Spleen (tissue), 11 donors: ENCODE results near the gene ATP6V0E1. TPM values are rescaled to one million over a fixed set of nuclear protein-coding genes. Genes with fewer than 3 reads are reported as not detected.

Source experiments
- DNase-seq: peaks from one replicate; pipeline ENCODE4 v3.0.0-alpha.2; 2020
- H3K27ac ChIP-seq, 8 donors: fragments of 200-600 bp; sonication (generic) in 7 of 8; 1 replicate in 4 of 8; 2 replicates in 4 of 8; pipeline versions ENCODE4 v1.5.0 to v1.8.0; 2016 to 2021; ENCODE audit warnings: inconsistent platforms in 4 of 8, mild to moderate bottlenecking in 4 of 8, moderate library complexity in 1 of 8
- H3K27me3 ChIP-seq, 7 donors: fragments of 200-600 bp; sonication (generic) in 6 of 7; replicated peaks in 1 of 7; 1 replicate in 4 of 7; 2 replicates in 3 of 7; pipeline versions ENCODE4 v1.5.0 to v1.8.0; 2016 to 2021; ENCODE audit warnings: inconsistent platforms in 3 of 7, mild to moderate bottlenecking in 1 of 7
- H3K36me3 ChIP-seq, 6 donors: fragments of 200-600 bp; sonication (generic) in 5 of 6; 1 replicate in 4 of 6; 2 replicates in 2 of 6; pipeline versions ENCODE4 v1.5.0 to v1.8.0; 2016 to 2021; ENCODE audit warnings: inconsistent platforms in 2 of 6
- H3K4me1 ChIP-seq, 6 donors: fragments of 200-600 bp; sonication (generic) in 5 of 6; 1 replicate in 3 of 6; 2 replicates in 3 of 6; pipeline versions ENCODE4 v1.5.0 to v1.8.0; 2016 to 2021; ENCODE audit warnings: inconsistent platforms in 3 of 6
- H3K4me3 ChIP-seq, 8 donors: fragments of 200-600 bp; sonication (generic) in 7 of 8; 1 replicate in 4 of 8; 2 replicates in 4 of 8; pipeline versions ENCODE4 v1.5.0 to v1.8.0; 2016 to 2021; ENCODE audit warnings: inconsistent platforms in 4 of 8, mild to moderate bottlenecking in 4 of 8, moderate library complexity in 2 of 8
- H3K9me3 ChIP-seq, 8 donors: fragments of 200-600 bp; sonication (generic) in 7 of 8; 1 replicate in 4 of 8; 2 replicates in 4 of 8; pipeline versions ENCODE4 v1.5.0 to v1.8.0; 2016 to 2021; ENCODE audit warnings: inconsistent platforms in 4 of 8
- POLR2A ChIP-seq, 3 donors: fragments of 450-650 bp; IDR thresholded peaks; one replicate each; pipeline ENCODE4 v1.5.1; 2017; ENCODE audit warnings: antibody characterized with exemption in 3 of 3, mild to moderate bottlenecking in 1 of 3
- POLR2AphosphoS5 ChIP-seq, 3 donors: sonication (generic); formaldehyde crosslinking; IDR thresholded peaks; one replicate each; pipeline ENCODE4 v1.5.1; 2017; ENCODE audit warnings: antibody characterized with exemption in 3 of 3
- WGBS, 5 donors: extraction: QIAGEN DNeasy Blood & Tissue Kit in 3 of 5; methylation state at CpG; one replicate each; pipeline versions ENCODE4 v1.1.5 to v1.1.7; 2013 to 2018; 5-methylcytosine and 5-hydroxymethylcytosine counted together
- intact Hi-C: fragments of 100-400 bp; cut with DNase I; formaldehyde crosslinking; loops from one replicate; pipeline ENCODE4 v1.15.0; 2023; ENCODE audit warnings: low total_unique reads
- polyA plus RNA-seq, 3 donors: library from polyadenylated mRNA; stranded (reverse); fragments of 200-250 nt; gene quantifications; one replicate each; pipeline ENCODE4 v1.2.1, GENCODE V29; 2013
- total RNA-seq, 7 donors: library from RNA; depleted of rRNA in 3 of 7; stranded (reverse); fragments of >200 nt in 3 of 7; fragmentation: NEBNext Ultra II Directional in 4 of 7; extraction: Animal tissue kit (Norgen Biotek cat#: 25700) in 4 of 7; gene quantifications; one replicate each; pipeline versions ENCODE4 v1.1.0 to v1.2.1, GENCODE V29; 2016 to 2021
- TF ChIP-seq, protein P1 (sequence below), 11 experiments: fragments of 200-600 bp in 7 of 11; fragments of 450-650 bp in 4 of 11; sonication (generic) in 4 of 11; IDR thresholded peaks in 8 of 11; conservative IDR thresholded peaks in 3 of 11; 1 replicate in 7 of 11; 2 replicates in 4 of 11; pipeline versions ENCODE4 v1.4.0 to v1.8.0; 2016 to 2021; ENCODE audit warnings: antibody characterized with exemption in 11 of 11, inconsistent platforms in 4 of 11, mild to moderate bottlenecking in 1 of 11
- donor health status: healthy with polysubstance abuse.
- donor health status: DM: no; HTN: no; CAD: no; lungs with moderate emphysema.
- donor health status: DM: no; HTN: no; CAD: no.
- donor health status: Bipolar disorder and iron deficiency.
- donor health status: healthy.
- donor health status: DM: no; HTN: no; CAD: no.
- donor health status: DM: yes; HTN: yes; CAD: no.

Gene ATP6V0E1
- total and polyA plus RNA-seq, 10 donors, result 185 to 314 (median 212) TPM

DNA sequence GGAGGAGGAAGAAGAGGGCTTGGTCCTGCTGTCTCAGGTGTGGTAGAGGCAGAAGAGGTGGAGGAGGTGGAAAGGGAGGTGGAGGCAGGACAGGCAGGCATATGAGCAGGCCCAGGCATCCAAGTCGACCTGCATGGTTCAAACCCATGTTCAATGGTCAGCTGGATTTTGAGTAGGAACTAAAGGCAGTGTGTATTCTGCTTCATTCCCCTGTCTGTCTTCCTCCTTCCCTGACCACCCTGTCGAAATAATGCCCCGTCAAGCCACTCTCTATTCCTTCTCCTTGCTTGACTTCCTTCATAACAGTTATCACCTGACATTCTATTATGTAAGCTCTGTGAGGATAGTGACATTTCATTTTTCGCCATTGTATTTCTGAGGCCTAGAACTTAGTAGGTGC is 34.8 kb downstream of the ATP6V0E1 start:
- H3K4me3 ChIP-seq, result no peak overlapping the region
- DNase-seq, result no peak
- intact Hi-C loops, result no loop called here
- H3K4me1 ChIP-seq, result peaks cover 7 to 88% (median 46%) of the 10 kb centered on the region in 6 donors
- H3K27ac ChIP-seq, result peak overlapping the region in 7 of 8 donors; percentile 16 to 90 (median 77)
- WGBS, 5 donors, result 56 to 86% (median 78%) methylated on average over 4 of the region's 4 CpGs
- H3K9me3 ChIP-seq, result no peaks in the 10 kb centered on the region
- H3K27me3 ChIP-seq, result no peaks in the 10 kb centered on the region
- peaks cover 0 to 46% (median 25%) of the 10 kb centered on the region in 6 donors for H3K36me3 ChIP-seq
- TF ChIP-seq, protein P1, sequence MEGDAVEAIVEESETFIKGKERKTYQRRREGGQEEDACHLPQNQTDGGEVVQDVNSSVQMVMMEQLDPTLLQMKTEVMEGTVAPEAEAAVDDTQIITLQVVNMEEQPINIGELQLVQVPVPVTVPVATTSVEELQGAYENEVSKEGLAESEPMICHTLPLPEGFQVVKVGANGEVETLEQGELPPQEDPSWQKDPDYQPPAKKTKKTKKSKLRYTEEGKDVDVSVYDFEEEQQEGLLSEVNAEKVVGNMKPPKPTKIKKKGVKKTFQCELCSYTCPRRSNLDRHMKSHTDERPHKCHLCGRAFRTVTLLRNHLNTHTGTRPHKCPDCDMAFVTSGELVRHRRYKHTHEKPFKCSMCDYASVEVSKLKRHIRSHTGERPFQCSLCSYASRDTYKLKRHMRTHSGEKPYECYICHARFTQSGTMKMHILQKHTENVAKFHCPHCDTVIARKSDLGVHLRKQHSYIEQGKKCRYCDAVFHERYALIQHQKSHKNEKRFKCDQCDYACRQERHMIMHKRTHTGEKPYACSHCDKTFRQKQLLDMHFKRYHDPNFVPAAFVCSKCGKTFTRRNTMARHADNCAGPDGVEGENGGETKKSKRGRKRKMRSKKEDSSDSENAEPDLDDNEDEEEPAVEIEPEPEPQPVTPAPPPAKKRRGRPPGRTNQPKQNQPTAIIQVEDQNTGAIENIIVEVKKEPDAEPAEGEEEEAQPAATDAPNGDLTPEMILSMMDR (IDR thresholded peaks at IDR 0.05 in 8 of 11, conservative IDR thresholded peaks at IDR 0.05 in 3 of 11), result no peak
- peak in 1 of 3 donors; percentile 36 for TF ChIP-seq POLR2AphosphoS5 (IDR thresholded peaks at IDR 0.05)

DNA sequence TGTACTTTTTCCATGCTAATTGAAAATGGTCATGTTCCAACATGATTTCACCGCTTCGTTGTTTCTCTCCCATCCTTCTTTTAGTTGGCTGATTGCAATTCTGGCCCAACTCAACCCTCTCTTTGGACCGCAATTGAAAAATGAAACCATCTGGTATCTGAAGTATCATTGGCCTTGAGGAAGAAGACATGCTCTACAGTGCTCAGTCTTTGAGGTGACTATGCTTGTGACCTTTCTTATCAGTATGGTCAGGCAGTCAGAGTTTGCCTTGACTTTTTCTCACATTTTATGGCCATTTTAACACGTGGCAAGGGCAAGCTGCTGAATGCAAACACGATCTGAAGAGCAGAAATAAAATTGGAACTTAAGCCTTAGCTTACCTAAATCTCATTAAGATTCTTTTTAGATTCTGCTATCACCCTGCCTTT is 36.6 kb downstream of the ATP6V0E1 start:
- no peaks in the 10 kb centered on the region for H3K9me3 ChIP-seq
- peaks cover 0 to 61% (median 28%) of the 10 kb centered on the region in 6 donors for H3K36me3 ChIP-seq
- peaks cover 6 to 77% (median 32%) of the 10 kb centered on the region in 6 donors for H3K4me1 ChIP-seq
- TF ChIP-seq POLR2AphosphoS5 (IDR thresholded peaks at IDR 0.05) (no peak), POLR2A (IDR thresholded peaks at IDR 0.05) (no peak)
- H3K4me3 ChIP-seq, result no peak overlapping the region
- H3K27ac ChIP-seq, result peak overlapping the region in 5 of 8 donors; percentile 10 to 90 (median 28)
- DNase-seq, result no peak
- intact Hi-C loops, result no loop called here
- no peaks in the 10 kb centered on the region for H3K27me3 ChIP-seq
- WGBS, 5 donors, result 72 to 81% (median 76%) methylated on average over 5 of the region's 5 CpGs

DNA sequence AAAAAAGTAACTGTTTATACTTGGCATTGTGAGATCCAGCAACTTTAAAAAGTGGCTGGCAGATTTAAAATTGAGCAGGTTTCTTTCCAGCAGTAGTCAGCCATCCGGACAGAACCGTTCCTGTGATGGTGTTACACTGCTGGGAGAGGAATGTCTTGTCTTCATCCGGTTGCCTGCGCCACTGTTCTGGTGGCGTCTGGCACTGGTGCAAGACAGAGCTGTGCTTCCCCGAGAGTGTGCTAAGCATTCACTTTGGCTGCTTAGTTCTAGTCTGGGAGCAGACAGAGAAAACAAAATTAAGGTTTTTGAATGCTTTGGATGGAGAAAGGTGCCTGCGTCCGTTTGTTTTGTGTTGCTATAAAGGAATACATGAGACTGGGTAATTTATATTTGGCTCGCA is 37.1 kb downstream of the ATP6V0E1 start:
- no peak for DNase-seq
- H3K27ac ChIP-seq, result peak overlapping the region in 4 of 8 donors; percentile 10 to 90 (median 58)
- peaks cover 4 to 77% (median 29%) of the 10 kb centered on the region in 6 donors for H3K4me1 ChIP-seq
- intact Hi-C loops, result no loop called here
- WGBS, 5 donors, result 77 to 95% (median 91%) methylated on average over 9 of the region's 9 CpGs
- H3K9me3 ChIP-seq, result no peaks in the 10 kb centered on the region
- TF ChIP-seq POLR2A (IDR thresholded peaks at IDR 0.05) (no peak), POLR2AphosphoS5 (IDR thresholded peaks at IDR 0.05) (no peak)
- TF ChIP-seq, protein P1 (IDR thresholded peaks at IDR 0.05 in 8 of 11, conservative IDR thresholded peaks at IDR 0.05 in 3 of 11), result no peak
- peaks cover 0 to 63% (median 28%) of the 10 kb centered on the region in 6 donors for H3K36me3 ChIP-seq
- no peak overlapping the region for H3K4me3 ChIP-seq
- no peaks in the 10 kb centered on the region for H3K27me3 ChIP-seq

DNA sequence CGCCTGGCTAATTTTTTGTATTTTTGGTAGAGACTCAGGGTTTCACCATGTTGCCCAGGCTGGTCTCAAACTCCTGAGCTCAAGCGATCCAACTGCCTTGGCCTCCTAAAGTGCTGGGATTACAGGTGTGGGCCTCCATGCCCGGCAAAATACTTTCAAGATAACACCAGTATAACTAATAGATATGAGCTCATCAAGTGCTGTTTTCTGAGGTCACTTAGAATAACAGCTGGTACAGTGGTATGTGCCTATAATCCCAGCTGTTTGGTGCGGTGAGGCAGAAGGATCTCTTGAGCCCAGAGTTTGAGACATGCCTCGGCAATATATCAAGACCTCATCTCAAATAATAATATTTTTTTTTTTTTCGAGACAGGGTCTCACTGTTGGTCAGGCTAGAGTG is 42.1 kb downstream of the ATP6V0E1 start:
- intact Hi-C loops, result no loop called here
- peaks cover 22 to 78% (median 44%) of the 10 kb centered on the region in 6 donors for H3K4me1 ChIP-seq
- H3K27me3 ChIP-seq, result no peaks in the 10 kb centered on the region
- H3K27ac ChIP-seq, result peak overlapping the region in 2 of 8 donors; percentile 3 to 16
- no peaks in the 10 kb centered on the region for H3K9me3 ChIP-seq
- peaks cover 0 to 65% (median 20%) of the 10 kb centered on the region in 6 donors for H3K36me3 ChIP-seq
- WGBS, 5 donors, result 84 to 94% (median 92%) methylated on average over 6 of the region's 6 CpGs
- no peak for DNase-seq
- H3K4me3 ChIP-seq, result no peak overlapping the region
- TF ChIP-seq POLR2A (IDR thresholded peaks at IDR 0.05), result no peak
- no peak for TF ChIP-seq POLR2AphosphoS5 (IDR thresholded peaks at IDR 0.05)
- TF ChIP-seq, protein P1 (IDR thresholded peaks at IDR 0.05 in 8 of 11, conservative IDR thresholded peaks at IDR 0.05 in 3 of 11), result no peak
